ENCODE measurements around the gene KIF26A. TPM values are rescaled to one million over a fixed set of nuclear protein-coding genes. Genes with fewer than 3 reads are reported as not detected.

The KIF26A gene
- total RNA-seq, 1 donor from 2014 or later = not detected

- TF ChIP-seq, protein P1, sequence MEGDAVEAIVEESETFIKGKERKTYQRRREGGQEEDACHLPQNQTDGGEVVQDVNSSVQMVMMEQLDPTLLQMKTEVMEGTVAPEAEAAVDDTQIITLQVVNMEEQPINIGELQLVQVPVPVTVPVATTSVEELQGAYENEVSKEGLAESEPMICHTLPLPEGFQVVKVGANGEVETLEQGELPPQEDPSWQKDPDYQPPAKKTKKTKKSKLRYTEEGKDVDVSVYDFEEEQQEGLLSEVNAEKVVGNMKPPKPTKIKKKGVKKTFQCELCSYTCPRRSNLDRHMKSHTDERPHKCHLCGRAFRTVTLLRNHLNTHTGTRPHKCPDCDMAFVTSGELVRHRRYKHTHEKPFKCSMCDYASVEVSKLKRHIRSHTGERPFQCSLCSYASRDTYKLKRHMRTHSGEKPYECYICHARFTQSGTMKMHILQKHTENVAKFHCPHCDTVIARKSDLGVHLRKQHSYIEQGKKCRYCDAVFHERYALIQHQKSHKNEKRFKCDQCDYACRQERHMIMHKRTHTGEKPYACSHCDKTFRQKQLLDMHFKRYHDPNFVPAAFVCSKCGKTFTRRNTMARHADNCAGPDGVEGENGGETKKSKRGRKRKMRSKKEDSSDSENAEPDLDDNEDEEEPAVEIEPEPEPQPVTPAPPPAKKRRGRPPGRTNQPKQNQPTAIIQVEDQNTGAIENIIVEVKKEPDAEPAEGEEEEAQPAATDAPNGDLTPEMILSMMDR (IDR thresholded peaks at IDR 0.05) = no peak
- no peaks in the 10 kb centered on the region for H3K9me3 Mint-ChIP-seq
- H3K4me1 Mint-ChIP-seq = no peaks in the 10 kb centered on the region
- no peak for ATAC-seq (ENCODE audit: low read depth)
- H3K27ac Mint-ChIP-seq = no peak overlapping the region
- no peaks in the 10 kb centered on the region for H3K36me3 Mint-ChIP-seq (ENCODE audit: low read depth)
- intact Hi-C loops (cut with micrococcal nuclease) = no loop called here
- CTCF ChIA-PET = no interaction called here
- DNase-seq = no peak
- H3K27me3 Mint-ChIP-seq = no peaks in the 10 kb centered on the region
- H3K4me3 Mint-ChIP-seq = no peak overlapping the region
- POLR2A ChIA-PET = no interaction called here
Measured at GRCh38 chr14:104157016-104157928, 18.9 kb downstream of the KIF26A start.

DNA sequence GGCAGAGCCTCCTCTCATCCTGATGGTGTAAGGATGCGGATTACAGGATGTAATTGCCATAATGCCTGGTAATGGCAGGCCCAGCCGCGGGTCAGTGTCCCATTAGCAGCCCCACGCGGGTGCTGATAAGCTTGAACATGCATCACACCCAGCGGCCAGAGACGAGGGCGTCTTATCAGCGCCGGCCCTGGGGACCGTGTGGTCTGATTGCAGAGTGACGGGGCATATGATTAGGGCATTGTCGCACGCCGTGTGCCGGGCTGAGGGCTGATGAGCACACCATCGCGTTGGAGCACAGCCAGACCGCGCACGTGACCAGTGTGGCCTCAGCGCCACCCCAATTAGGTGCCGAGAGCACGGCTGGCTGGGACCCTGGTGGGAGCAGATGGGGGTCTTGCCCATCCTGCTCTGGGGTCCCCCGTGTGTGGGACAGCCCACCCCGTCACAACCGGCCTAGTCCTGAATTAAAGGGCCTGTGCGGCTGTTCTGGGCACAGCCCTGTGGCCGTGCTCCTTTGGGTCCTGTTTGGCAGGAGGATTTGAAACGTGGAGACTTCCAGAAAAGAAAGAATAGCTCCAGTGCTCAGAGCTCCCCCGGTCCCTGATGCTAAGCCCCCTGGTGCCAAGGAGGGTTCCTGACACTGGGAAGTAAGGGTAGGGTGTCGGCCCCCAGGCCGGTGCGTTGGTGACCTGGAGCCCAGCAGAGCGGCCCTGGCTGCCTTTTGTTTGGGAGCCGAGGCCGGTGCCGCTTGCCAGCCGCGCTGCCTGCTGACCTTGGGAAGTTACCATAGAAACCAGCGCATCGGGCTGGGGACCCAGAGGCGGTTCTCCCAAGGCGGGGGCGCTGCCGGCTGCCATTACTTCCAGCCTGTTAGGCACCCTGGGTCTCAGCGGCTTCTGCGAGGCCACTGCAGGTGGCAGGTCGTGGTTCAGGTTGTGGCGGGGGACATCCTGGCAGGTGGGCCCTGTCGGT, 20.7 kb downstream of the KIF26A start:
- ChIA-PET CTCF (no interaction called here), POLR2A (no interaction called here)
- intact Hi-C loops (cut with micrococcal nuclease) = no loop called here
- no peaks in the 10 kb centered on the region for H3K9me3 Mint-ChIP-seq
- no peaks in the 10 kb centered on the region for H3K4me1 Mint-ChIP-seq
- H3K27me3 Mint-ChIP-seq = no peaks in the 10 kb centered on the region
- DNase-seq (no peak), ATAC-seq (ENCODE audit: low read depth) (no peak)
- no peaks in the 10 kb centered on the region for H3K36me3 Mint-ChIP-seq (ENCODE audit: low read depth)
- no peak overlapping the region for H3K4me3 Mint-ChIP-seq
- no peak overlapping the region for H3K27ac Mint-ChIP-seq
- TF ChIP-seq, protein P1 (IDR thresholded peaks at IDR 0.05) = no peak

DNA sequence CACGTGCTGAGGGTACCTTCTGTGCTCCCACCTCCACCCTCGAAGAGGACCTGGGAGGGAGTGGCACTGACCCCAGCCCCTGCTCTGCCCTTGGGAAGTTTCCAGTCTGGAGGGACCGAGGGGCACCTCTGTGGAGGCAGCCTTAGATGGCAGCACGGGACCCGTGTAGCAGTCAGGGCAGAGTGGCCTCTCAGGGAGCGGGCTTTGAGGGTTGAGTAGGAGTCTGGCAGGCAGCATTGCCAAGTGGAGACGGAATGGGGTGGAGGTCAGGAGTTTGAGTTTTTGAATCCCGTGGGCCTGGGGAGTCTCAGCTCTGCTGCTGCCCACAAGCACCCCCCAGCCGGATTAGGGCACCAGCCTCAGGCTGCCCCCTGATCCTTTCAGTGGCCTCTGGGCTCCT, 21.6 kb downstream of the KIF26A start:
- no peak overlapping the region for H3K27ac Mint-ChIP-seq

DNA sequence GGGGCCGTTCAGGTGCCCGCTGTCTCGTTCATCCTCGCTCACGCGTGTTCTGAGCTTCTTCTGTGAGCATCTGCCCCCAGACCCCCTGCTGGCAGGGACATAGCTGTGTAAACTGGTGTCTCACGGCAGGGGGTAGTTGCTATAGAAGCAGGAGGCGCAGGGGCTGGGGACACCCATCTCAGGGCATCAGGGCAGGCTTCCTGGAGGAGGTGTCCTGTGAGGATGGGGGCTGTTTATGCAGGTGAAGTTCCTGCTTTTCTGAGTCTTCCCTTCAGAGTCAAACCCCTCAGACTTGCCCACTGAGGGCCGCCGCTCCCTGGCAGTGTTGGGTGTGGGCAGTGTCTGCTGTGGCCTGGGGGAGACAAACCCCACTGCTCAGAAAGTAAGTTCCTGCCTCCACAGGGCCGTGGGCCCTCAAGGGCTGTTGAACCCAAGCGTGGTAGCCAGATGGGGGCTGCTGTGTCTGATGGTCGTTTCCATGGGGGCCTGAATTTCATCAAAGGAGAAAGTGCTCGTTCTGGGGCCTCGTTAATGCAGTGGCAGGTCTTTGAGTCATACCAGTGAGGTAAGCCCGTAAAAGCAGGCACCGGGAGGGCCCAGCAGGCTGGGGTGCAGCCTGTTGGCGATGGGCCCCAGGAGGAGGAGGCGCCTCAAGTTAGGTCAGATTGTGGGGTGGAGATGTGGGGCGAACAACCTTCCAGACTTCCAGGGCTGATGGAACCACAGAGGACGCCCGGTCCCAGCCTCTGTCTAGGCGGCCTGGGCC, 23.4 kb downstream of the KIF26A start:
- DNase-seq = no peak
- intact Hi-C loops (cut with micrococcal nuclease) = no loop called here
- H3K9me3 Mint-ChIP-seq = no peaks in the 10 kb centered on the region
- POLR2A ChIA-PET = no interaction called here
- no peak overlapping the region for H3K27ac Mint-ChIP-seq
- no peak for ATAC-seq (ENCODE audit: low read depth)
- no peak overlapping the region for H3K4me3 Mint-ChIP-seq
- H3K36me3 Mint-ChIP-seq (ENCODE audit: low read depth) = no peaks in the 10 kb centered on the region
- TF ChIP-seq, protein P1 (IDR thresholded peaks at IDR 0.05) = no peak
- H3K27me3 Mint-ChIP-seq = no peaks in the 10 kb centered on the region
- H3K4me1 Mint-ChIP-seq = no peaks in the 10 kb centered on the region
- CTCF ChIA-PET = no interaction called here

More for the DNA sequence above, 21.6 kb downstream of the KIF26A start:
- no peaks in the 10 kb centered on the region for H3K36me3 Mint-ChIP-seq (ENCODE audit: low read depth)
- intact Hi-C loops (cut with micrococcal nuclease) = no loop called here
- H3K9me3 Mint-ChIP-seq = no peaks in the 10 kb centered on the region
- no peaks in the 10 kb centered on the region for H3K27me3 Mint-ChIP-seq
- ChIA-PET CTCF (no interaction called here), POLR2A (no interaction called here)
- no peak overlapping the region for H3K4me3 Mint-ChIP-seq
- no peaks in the 10 kb centered on the region for H3K4me1 Mint-ChIP-seq
- TF ChIP-seq, protein P1 (IDR thresholded peaks at IDR 0.05) = no peak
- DNase-seq (no peak), ATAC-seq (ENCODE audit: low read depth) (no peak)

Data from activated B cell treated with CpG ODN at 0.5 μM for 24 hours (primary cell).